Measurements from ENCODE around the gene LY6G5B.

DNA sequence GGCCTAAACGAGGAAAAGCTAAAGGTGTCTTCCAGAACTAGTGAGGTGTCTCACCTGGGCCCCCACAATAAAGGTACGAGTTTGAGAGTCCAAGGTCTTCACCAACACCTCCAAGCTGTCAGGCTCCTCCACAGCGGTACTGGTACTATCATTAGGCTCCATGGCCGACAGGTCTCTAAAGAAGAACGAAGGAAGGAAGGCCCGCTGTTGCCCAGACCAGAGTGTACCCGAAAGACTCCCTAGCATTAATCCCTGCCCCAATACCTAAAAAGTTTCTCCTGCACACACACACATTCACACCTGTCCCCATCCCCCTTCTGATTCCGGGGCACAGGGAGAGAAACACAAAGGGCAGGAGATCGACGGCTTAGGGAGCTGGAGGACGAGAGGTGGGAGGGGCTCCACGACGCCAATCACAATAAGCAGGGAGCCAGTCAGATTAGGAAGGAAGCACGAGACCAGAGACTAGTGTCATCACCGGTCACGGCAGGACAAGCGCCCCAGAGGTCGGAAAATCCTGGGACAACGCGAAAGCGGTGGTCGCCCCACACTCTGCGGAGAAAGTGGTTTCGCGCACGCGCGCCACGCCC is 18.1 kb upstream of the LY6G5B start:
- TF ChIP-seq, protein P1, sequence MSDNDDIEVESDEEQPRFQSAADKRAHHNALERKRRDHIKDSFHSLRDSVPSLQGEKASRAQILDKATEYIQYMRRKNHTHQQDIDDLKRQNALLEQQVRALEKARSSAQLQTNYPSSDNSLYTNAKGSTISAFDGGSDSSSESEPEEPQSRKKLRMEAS (IDR thresholded peaks at IDR 0.05; ENCODE audit: low read depth), result peak; percentile 14; the same call in 1 of the 2 replicates
- TF ChIP-seq, protein P2, sequence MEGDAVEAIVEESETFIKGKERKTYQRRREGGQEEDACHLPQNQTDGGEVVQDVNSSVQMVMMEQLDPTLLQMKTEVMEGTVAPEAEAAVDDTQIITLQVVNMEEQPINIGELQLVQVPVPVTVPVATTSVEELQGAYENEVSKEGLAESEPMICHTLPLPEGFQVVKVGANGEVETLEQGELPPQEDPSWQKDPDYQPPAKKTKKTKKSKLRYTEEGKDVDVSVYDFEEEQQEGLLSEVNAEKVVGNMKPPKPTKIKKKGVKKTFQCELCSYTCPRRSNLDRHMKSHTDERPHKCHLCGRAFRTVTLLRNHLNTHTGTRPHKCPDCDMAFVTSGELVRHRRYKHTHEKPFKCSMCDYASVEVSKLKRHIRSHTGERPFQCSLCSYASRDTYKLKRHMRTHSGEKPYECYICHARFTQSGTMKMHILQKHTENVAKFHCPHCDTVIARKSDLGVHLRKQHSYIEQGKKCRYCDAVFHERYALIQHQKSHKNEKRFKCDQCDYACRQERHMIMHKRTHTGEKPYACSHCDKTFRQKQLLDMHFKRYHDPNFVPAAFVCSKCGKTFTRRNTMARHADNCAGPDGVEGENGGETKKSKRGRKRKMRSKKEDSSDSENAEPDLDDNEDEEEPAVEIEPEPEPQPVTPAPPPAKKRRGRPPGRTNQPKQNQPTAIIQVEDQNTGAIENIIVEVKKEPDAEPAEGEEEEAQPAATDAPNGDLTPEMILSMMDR (IDR thresholded peaks at IDR 0.05), result no peak
- no peak for TF ChIP-seq EP300 (IDR thresholded peaks at IDR 0.05; ENCODE audit: borderline replicate concordance in 1 of 2, low read depth in 1 of 2, low read length in 1 of 2)
- TF ChIP-seq, protein P3, sequence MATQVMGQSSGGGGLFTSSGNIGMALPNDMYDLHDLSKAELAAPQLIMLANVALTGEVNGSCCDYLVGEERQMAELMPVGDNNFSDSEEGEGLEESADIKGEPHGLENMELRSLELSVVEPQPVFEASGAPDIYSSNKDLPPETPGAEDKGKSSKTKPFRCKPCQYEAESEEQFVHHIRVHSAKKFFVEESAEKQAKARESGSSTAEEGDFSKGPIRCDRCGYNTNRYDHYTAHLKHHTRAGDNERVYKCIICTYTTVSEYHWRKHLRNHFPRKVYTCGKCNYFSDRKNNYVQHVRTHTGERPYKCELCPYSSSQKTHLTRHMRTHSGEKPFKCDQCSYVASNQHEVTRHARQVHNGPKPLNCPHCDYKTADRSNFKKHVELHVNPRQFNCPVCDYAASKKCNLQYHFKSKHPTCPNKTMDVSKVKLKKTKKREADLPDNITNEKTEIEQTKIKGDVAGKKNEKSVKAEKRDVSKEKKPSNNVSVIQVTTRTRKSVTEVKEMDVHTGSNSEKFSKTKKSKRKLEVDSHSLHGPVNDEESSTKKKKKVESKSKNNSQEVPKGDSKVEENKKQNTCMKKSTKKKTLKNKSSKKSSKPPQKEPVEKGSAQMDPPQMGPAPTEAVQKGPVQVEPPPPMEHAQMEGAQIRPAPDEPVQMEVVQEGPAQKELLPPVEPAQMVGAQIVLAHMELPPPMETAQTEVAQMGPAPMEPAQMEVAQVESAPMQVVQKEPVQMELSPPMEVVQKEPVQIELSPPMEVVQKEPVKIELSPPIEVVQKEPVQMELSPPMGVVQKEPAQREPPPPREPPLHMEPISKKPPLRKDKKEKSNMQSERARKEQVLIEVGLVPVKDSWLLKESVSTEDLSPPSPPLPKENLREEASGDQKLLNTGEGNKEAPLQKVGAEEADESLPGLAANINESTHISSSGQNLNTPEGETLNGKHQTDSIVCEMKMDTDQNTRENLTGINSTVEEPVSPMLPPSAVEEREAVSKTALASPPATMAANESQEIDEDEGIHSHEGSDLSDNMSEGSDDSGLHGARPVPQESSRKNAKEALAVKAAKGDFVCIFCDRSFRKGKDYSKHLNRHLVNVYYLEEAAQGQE (IDR thresholded peaks at IDR 0.05; ENCODE audit: low read depth, low read length), result no peak
- TF ChIP-seq YY1 (IDR thresholded peaks at IDR 0.05; ENCODE audit: low read depth), result 0 out of 2 replicates have a peak, but pooled peaks have one; percentile 11
- no peak for TF ChIP-seq TCF12 (IDR thresholded peaks at IDR 0.05)
- peak; percentile 84 for TF ChIP-seq MXI1 (IDR thresholded peaks at IDR 0.05; ENCODE audit: low read depth, low read length)
- no peak for TF ChIP-seq RFX5 (IDR thresholded peaks at IDR 0.05; ENCODE audit: low read length)
- no peak for TF ChIP-seq MEF2A (IDR thresholded peaks at IDR 0.05; ENCODE audit: borderline replicate concordance, low read depth)
- TF ChIP-seq, protein P4, sequence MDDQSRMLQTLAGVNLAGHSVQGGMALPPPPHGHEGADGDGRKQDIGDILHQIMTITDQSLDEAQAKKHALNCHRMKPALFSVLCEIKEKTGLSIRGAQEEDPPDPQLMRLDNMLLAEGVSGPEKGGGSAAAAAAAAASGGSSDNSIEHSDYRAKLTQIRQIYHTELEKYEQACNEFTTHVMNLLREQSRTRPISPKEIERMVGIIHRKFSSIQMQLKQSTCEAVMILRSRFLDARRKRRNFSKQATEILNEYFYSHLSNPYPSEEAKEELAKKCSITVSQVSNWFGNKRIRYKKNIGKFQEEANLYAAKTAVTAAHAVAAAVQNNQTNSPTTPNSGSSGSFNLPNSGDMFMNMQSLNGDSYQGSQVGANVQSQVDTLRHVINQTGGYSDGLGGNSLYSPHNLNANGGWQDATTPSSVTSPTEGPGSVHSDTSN (IDR thresholded peaks at IDR 0.05), result peak; percentile 72
- no peak for TF ChIP-seq POLR2AphosphoS5 (IDR thresholded peaks at IDR 0.05; ENCODE audit: low read depth, low read length)

Data from SK-N-SH (cell line).